ENCODE measurements around the gene KCTD6. TPM values are rescaled to one million over a fixed set of nuclear protein-coding genes. Genes with fewer than 3 reads are reported as not detected.

KCTD6 gene
- total RNA-seq, 1 donor = 8.0 TPM

GRCh38 chr3:58494107-58494506 lies 2.2 kb downstream of the KCTD6 start:
- H3K36me3 ChIP-seq (ENCODE audit: insufficient read depth, low read length) = no peaks in the 10 kb centered on the region
- no peaks in the 10 kb centered on the region for H3K27me3 ChIP-seq (ENCODE audit: insufficient read depth, low read length)
- H3K79me2 ChIP-seq (ENCODE audit: insufficient read depth, low read length) = peaks cover 59% of the 10 kb centered on the region
- TF ChIP-seq CTCF (IDR thresholded peaks at IDR 0.05; ENCODE audit: extremely low read depth, low read depth, low read length) = no peak
- DNase-seq (ENCODE audit: insufficient read length, low spot score, missing footprints) = no peak
- H3K4me1 ChIP-seq (ENCODE audit: insufficient read depth, low read length) = peaks cover 38% of the 10 kb centered on the region
- H3K4me3 ChIP-seq (ENCODE audit: insufficient read depth, low read length) = no peak overlapping the region
- H4K20me1 ChIP-seq (ENCODE audit: insufficient read depth, low read length) = peaks cover 25% of the 10 kb centered on the region
- H3K4me2 ChIP-seq (ENCODE audit: insufficient read depth, low read length) = peak overlapping the region; percentile 99
- H3K27ac ChIP-seq (ENCODE audit: low read depth, low read length) = no peak overlapping the region
- H2AFZ ChIP-seq (ENCODE audit: low read length) = no peak overlapping the region
- H3K9me3 ChIP-seq (ENCODE audit: low read depth, low read length) = no peaks in the 10 kb centered on the region

GRCh38 chr3:58495101-58495500 lies 3.2 kb downstream of the KCTD6 start:
- no peak overlapping the region for H2AFZ ChIP-seq (ENCODE audit: low read length)
- H3K27ac ChIP-seq (ENCODE audit: low read depth, low read length) = no peak overlapping the region
- peak; percentile 84 for DNase-seq (ENCODE audit: insufficient read length, low spot score, missing footprints)
- H3K79me2 ChIP-seq (ENCODE audit: insufficient read depth, low read length) = peaks cover 64% of the 10 kb centered on the region
- no peaks in the 10 kb centered on the region for H3K27me3 ChIP-seq (ENCODE audit: insufficient read depth, low read length)
- H3K4me1 ChIP-seq (ENCODE audit: insufficient read depth, low read length) = peaks cover 38% of the 10 kb centered on the region
- H4K20me1 ChIP-seq (ENCODE audit: insufficient read depth, low read length) = peaks cover 25% of the 10 kb centered on the region
- TF ChIP-seq CTCF (IDR thresholded peaks at IDR 0.05; ENCODE audit: extremely low read depth, low read depth, low read length) = no peak
- H3K4me2 ChIP-seq (ENCODE audit: insufficient read depth, low read length) = peak overlapping the region; percentile 27
- H3K36me3 ChIP-seq (ENCODE audit: insufficient read depth, low read length) = no peaks in the 10 kb centered on the region
- no peaks in the 10 kb centered on the region for H3K9me3 ChIP-seq (ENCODE audit: low read depth, low read length)
- no peak overlapping the region for H3K4me3 ChIP-seq (ENCODE audit: insufficient read depth, low read length)

- no peaks in the 10 kb centered on the region for H3K27me3 ChIP-seq (ENCODE audit: insufficient read depth, low read length)
- no peak for DNase-seq (ENCODE audit: insufficient read length, low spot score, missing footprints)
- H3K36me3 ChIP-seq (ENCODE audit: insufficient read depth, low read length) = peaks cover 8% of the 10 kb centered on the region
- H3K9me3 ChIP-seq (ENCODE audit: low read depth, low read length) = no peaks in the 10 kb centered on the region
- peaks cover 25% of the 10 kb centered on the region for H4K20me1 ChIP-seq (ENCODE audit: insufficient read depth, low read length)
- H3K4me2 ChIP-seq (ENCODE audit: insufficient read depth, low read length) = no peak overlapping the region
- no peak overlapping the region for H3K4me3 ChIP-seq (ENCODE audit: insufficient read depth, low read length)
- peaks cover 38% of the 10 kb centered on the region for H3K4me1 ChIP-seq (ENCODE audit: insufficient read depth, low read length)
- TF ChIP-seq CTCF (IDR thresholded peaks at IDR 0.05; ENCODE audit: extremely low read depth, low read depth, low read length) = no peak
- no peak overlapping the region for H3K27ac ChIP-seq (ENCODE audit: low read depth, low read length)
- H3K79me2 ChIP-seq (ENCODE audit: insufficient read depth, low read length) = peaks cover 73% of the 10 kb centered on the region
- no peak overlapping the region for H2AFZ ChIP-seq (ENCODE audit: low read length)
Observed at GRCh38 chr3:58496206-58496857, 4.4 kb downstream of the KCTD6 start.

- Histone ChIP-seq H3K36me3 (ENCODE audit: insufficient read depth, low read length) (peaks cover 10% of the 10 kb centered on the region), H3K9me3 (ENCODE audit: low read depth, low read length) (no peaks in the 10 kb centered on the region), H3K4me2 (ENCODE audit: insufficient read depth, low read length) (no peak overlapping the region), H4K20me1 (ENCODE audit: insufficient read depth, low read length) (peaks cover 25% of the 10 kb centered on the region), H3K79me2 (ENCODE audit: insufficient read depth, low read length) (peaks cover 74% of the 10 kb centered on the region), H2AFZ (ENCODE audit: low read length) (no peak overlapping the region), H3K4me1 (ENCODE audit: insufficient read depth, low read length) (peaks cover 38% of the 10 kb centered on the region), H3K4me3 (ENCODE audit: insufficient read depth, low read length) (no peak overlapping the region), H3K27me3 (ENCODE audit: insufficient read depth, low read length) (no peaks in the 10 kb centered on the region), H3K27ac (ENCODE audit: low read depth, low read length) (peak overlapping the region; percentile 1)
- no peak for DNase-seq (ENCODE audit: insufficient read length, low spot score, missing footprints)
- no peak for TF ChIP-seq CTCF (IDR thresholded peaks at IDR 0.05; ENCODE audit: extremely low read depth, low read depth, low read length)
Observed at GRCh38 chr3:58497097-58497496, 5.2 kb downstream of the KCTD6 start.

Data from osteoblast (primary cell).